ENCODE results near the gene SERPINA3.

SERPINA3 gene

GRCh38 chr14:94646481-94646880, 34.3 kb downstream of the SERPINA3 start:
- Histone ChIP-seq H3K4me1 (ENCODE audit: control insufficient read depth, low read length) (no peaks in the 10 kb centered on the region), H3K9me3 (ENCODE audit: control insufficient read depth, insufficient read depth, low read length) (no peaks in the 10 kb centered on the region), H3K27me3 (ENCODE audit: control insufficient read depth, low read length) (no peaks in the 10 kb centered on the region), H3K9me2 (replicated peaks; ENCODE audit: control insufficient read depth, low read length) (no peaks in the 10 kb centered on the region), H3K4me2 (ENCODE audit: low read length) (no peak overlapping the region), H3K4me3 (ENCODE audit: low read length) (no peak overlapping the region), H3K27ac (ENCODE audit: low read depth, low read length) (no peak overlapping the region), H3K36me3 (ENCODE audit: control insufficient read depth, low read length) (no peaks in the 10 kb centered on the region), H4K20me1 (ENCODE audit: control insufficient read depth, insufficient read depth, low read depth, low read length) (no peaks in the 10 kb centered on the region), H3F3A (ENCODE audit: control insufficient read depth, insufficient read depth) (no peaks in the 10 kb centered on the region), H3K79me2 (ENCODE audit: control insufficient read depth, low read length) (no peaks in the 10 kb centered on the region)
- TF ChIP-seq CTCF (IDR thresholded peaks at IDR 0.05; ENCODE audit: low read depth, low read length, poor library complexity, severe bottlenecking) (no peak), EZH2phosphoT487 (IDR thresholded peaks at IDR 0.05; ENCODE audit: borderline replicate concordance, low read length) (no peak)

GRCh38 chr14:94648801-94649200, 36.6 kb downstream of the SERPINA3 start:
- Histone ChIP-seq H3K9me2 (replicated peaks; ENCODE audit: control insufficient read depth, low read length) (no peaks in the 10 kb centered on the region), H3K4me3 (ENCODE audit: low read length) (no peak overlapping the region), H3K4me1 (ENCODE audit: control insufficient read depth, low read length) (no peaks in the 10 kb centered on the region), H4K20me1 (ENCODE audit: control insufficient read depth, insufficient read depth, low read depth, low read length) (no peaks in the 10 kb centered on the region), H3K4me2 (ENCODE audit: low read length) (no peak overlapping the region), H3K79me2 (ENCODE audit: control insufficient read depth, low read length) (no peaks in the 10 kb centered on the region), H3K9me3 (ENCODE audit: control insufficient read depth, insufficient read depth, low read length) (no peaks in the 10 kb centered on the region), H3K27ac (ENCODE audit: low read depth, low read length) (no peak overlapping the region), H3F3A (ENCODE audit: control insufficient read depth, insufficient read depth) (no peaks in the 10 kb centered on the region), H3K36me3 (ENCODE audit: control insufficient read depth, low read length) (no peaks in the 10 kb centered on the region), H3K27me3 (ENCODE audit: control insufficient read depth, low read length) (no peaks in the 10 kb centered on the region)
- no peak for TF ChIP-seq CTCF (IDR thresholded peaks at IDR 0.05; ENCODE audit: low read depth, low read length, poor library complexity, severe bottlenecking)
- TF ChIP-seq EZH2phosphoT487 (IDR thresholded peaks at IDR 0.05; ENCODE audit: borderline replicate concordance, low read length) = no peak

- Histone ChIP-seq H3K27ac (ENCODE audit: low read depth, low read length) (no peak overlapping the region), H3F3A (ENCODE audit: control insufficient read depth, insufficient read depth) (no peaks in the 10 kb centered on the region), H3K4me3 (ENCODE audit: low read length) (no peak overlapping the region), H3K27me3 (ENCODE audit: control insufficient read depth, low read length) (no peaks in the 10 kb centered on the region), H3K4me1 (ENCODE audit: control insufficient read depth, low read length) (no peaks in the 10 kb centered on the region), H3K9me3 (ENCODE audit: control insufficient read depth, insufficient read depth, low read length) (no peaks in the 10 kb centered on the region), H3K36me3 (ENCODE audit: control insufficient read depth, low read length) (no peaks in the 10 kb centered on the region), H3K4me2 (ENCODE audit: low read length) (no peak overlapping the region), H3K79me2 (ENCODE audit: control insufficient read depth, low read length) (no peaks in the 10 kb centered on the region), H3K9me2 (replicated peaks; ENCODE audit: control insufficient read depth, low read length) (no peaks in the 10 kb centered on the region), H4K20me1 (ENCODE audit: control insufficient read depth, insufficient read depth, low read depth, low read length) (no peaks in the 10 kb centered on the region)
- TF ChIP-seq EZH2phosphoT487 (IDR thresholded peaks at IDR 0.05; ENCODE audit: borderline replicate concordance, low read length) = no peak
Observed at GRCh38 chr14:94649543-94650443, 37.6 kb downstream of the SERPINA3 start.

GRCh38 chr14:94650444-94650775, 38.2 kb downstream of the SERPINA3 start:
- no peaks in the 10 kb centered on the region for H3K4me1 ChIP-seq (ENCODE audit: control insufficient read depth, low read length)
- TF ChIP-seq CTCF (IDR thresholded peaks at IDR 0.05; ENCODE audit: low read depth, low read length, poor library complexity, severe bottlenecking) (no peak), EZH2phosphoT487 (IDR thresholded peaks at IDR 0.05; ENCODE audit: borderline replicate concordance, low read length) (no peak)

More at GRCh38 chr14:94650444-94650775, 38.2 kb downstream of the SERPINA3 start:
- H3K9me2 ChIP-seq (replicated peaks; ENCODE audit: control insufficient read depth, low read length) = no peaks in the 10 kb centered on the region
- no peaks in the 10 kb centered on the region for H3K27me3 ChIP-seq (ENCODE audit: control insufficient read depth, low read length)
- H3K27ac ChIP-seq (ENCODE audit: low read depth, low read length) = no peak overlapping the region
- no peaks in the 10 kb centered on the region for H3K9me3 ChIP-seq (ENCODE audit: control insufficient read depth, insufficient read depth, low read length)
- H3K4me2 ChIP-seq (ENCODE audit: low read length) = no peak overlapping the region
- H3F3A ChIP-seq (ENCODE audit: control insufficient read depth, insufficient read depth) = no peaks in the 10 kb centered on the region
- no peaks in the 10 kb centered on the region for H3K36me3 ChIP-seq (ENCODE audit: control insufficient read depth, low read length)
- H3K4me3 ChIP-seq (ENCODE audit: low read length) = no peak overlapping the region
- H4K20me1 ChIP-seq (ENCODE audit: control insufficient read depth, insufficient read depth, low read depth, low read length) = no peaks in the 10 kb centered on the region
- no peaks in the 10 kb centered on the region for H3K79me2 ChIP-seq (ENCODE audit: control insufficient read depth, low read length)

All from DOHH2 (cell line).